ENCODE measurements around the gene CCDC107.

CCDC107 gene

GRCh38 chr9:35615981-35616680, 42.0 kb upstream of the CCDC107 start:
- DNase-seq (ENCODE audit: low read depth in 2 of 2), result no peak
- no peak overlapping the region for H3K4me3 ChIP-seq (replicated peaks in 1 of 2; ENCODE audit: low read depth in 2 of 2, low read length in 2 of 2)
- no peak for TF ChIP-seq CTCF (IDR thresholded peaks at IDR 0.05; ENCODE audit: low read depth, low read length)

- DNase-seq (ENCODE audit: low read depth in 2 of 2), result peak; percentile 52 to 63
Measured at GRCh38 chr9:35616681-35617459, 41.2 kb upstream of the CCDC107 start.

GRCh38 chr9:35617548-35617947, 40.5 kb upstream of the CCDC107 start:
- DNase-seq (ENCODE audit: low read depth in 2 of 2), result no peak
- H3K4me3 ChIP-seq (replicated peaks in 1 of 2; ENCODE audit: low read depth in 2 of 2, low read length in 2 of 2), result no peak overlapping the region
- no peak for TF ChIP-seq CTCF (IDR thresholded peaks at IDR 0.05; ENCODE audit: low read depth, low read length)

More at GRCh38 chr9:35616681-35617459, 41.2 kb upstream of the CCDC107 start:
- no peak for TF ChIP-seq CTCF (IDR thresholded peaks at IDR 0.05; ENCODE audit: low read depth, low read length)
- peak overlapping the region; percentile 28 to 33 for H3K4me3 ChIP-seq (replicated peaks in 1 of 2; ENCODE audit: low read depth in 2 of 2, low read length in 2 of 2)

GRCh38 chr9:35618325-35618727, 39.8 kb upstream of the CCDC107 start, which contains the start of gene CD72:
Gene CD72 (minus strand): TSS chr9:35618413. CDS start chr9:35618303, 110 bp downstream.
- TF ChIP-seq CTCF (IDR thresholded peaks at IDR 0.05; ENCODE audit: low read depth, low read length), result no peak
- H3K4me3 ChIP-seq (replicated peaks in 1 of 2; ENCODE audit: low read depth in 2 of 2, low read length in 2 of 2), result peak within 1 kb of the TSS; percentile 28 to 33
- no peak for DNase-seq (ENCODE audit: low read depth in 2 of 2)

GRCh38 chr9:35618854-35619799, 39.0 kb upstream of the CCDC107 start:
- DNase-seq (ENCODE audit: low read depth in 2 of 2), result peak in 1 of 2 donors; percentile 6
- no peak overlapping the region for H3K4me3 ChIP-seq (replicated peaks in 1 of 2; ENCODE audit: low read depth in 2 of 2, low read length in 2 of 2)
- no peak for TF ChIP-seq CTCF (IDR thresholded peaks at IDR 0.05; ENCODE audit: low read depth, low read length)

DNA sequence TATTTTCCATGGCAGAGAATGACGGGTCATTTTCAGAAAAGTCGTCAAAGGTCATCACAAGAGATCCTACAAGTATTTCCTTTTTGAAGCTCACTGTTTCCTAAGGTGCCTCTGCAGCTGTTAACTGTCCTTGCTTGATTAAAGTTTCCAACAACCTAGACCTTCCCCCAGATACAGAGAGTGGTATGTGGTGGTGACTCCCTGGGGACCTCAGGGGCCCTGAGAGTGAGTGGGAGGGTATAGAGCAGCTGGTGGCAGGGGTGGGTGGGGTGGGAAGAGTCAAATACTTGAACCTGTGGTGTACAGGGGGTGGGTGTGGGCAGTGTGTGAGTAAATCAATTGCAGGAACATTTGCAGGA, 38.3 kb upstream of the CCDC107 start:
- DNase-seq (ENCODE audit: low read depth in 2 of 2), result no peak

More for the DNA sequence above, 38.3 kb upstream of the CCDC107 start:
- no peak for TF ChIP-seq CTCF (IDR thresholded peaks at IDR 0.05; ENCODE audit: low read depth, low read length)
- H3K4me3 ChIP-seq (replicated peaks in 1 of 2; ENCODE audit: low read depth in 2 of 2, low read length in 2 of 2), result no peak overlapping the region

Data from cardiac fibroblast (primary cell).